AG10803 (cell line): Measurements from ENCODE around the gene PODXL.

Experiments
- DNase-seq: peaks from one replicate; pipeline ENCODE4 v3.0.0; 2010; ENCODE audit warnings: low read depth
- H3K4me3 ChIP-seq: 2 replicates; pipeline ENCODE4 v1.5.1; 2011; ENCODE audit warnings: mild to moderate bottlenecking, low read length, control low read depth
- CTCF ChIP-seq: conservative IDR thresholded peaks from 2 replicates; pipeline ENCODE4 v1.5.1; 2011; ENCODE audit warnings: mild to moderate bottlenecking, low read length, control low read depth, inconsistent platforms

PODXL gene

DNA sequence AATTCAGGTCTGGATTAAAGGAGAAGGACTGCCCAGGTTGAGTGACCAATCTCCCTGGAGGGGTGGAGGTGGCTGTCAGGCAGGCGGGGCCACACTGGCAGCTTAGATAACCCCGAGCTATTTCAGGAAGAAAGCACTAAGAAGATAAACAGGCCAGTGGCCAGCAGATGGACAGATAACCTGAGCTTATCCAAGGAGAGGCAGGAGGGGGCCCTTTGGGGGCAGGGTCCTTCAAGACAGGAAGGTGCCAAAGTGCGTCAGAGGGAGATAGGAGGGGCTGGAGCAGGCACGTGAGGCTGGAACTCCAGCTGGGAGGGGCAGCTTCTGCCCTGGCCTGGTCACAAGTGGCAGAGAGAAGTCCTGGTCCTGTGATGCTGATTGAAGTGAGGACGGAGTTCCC lies 29.8 kb upstream of the PODXL start:
- no peak for TF ChIP-seq CTCF
- no peak overlapping the region for H3K4me3 ChIP-seq
- no peak for DNase-seq

- no peak for TF ChIP-seq CTCF
- no peak for DNase-seq
- no peak overlapping the region for H3K4me3 ChIP-seq
Observed at GRCh38 chr7:131583430-131583829, 27.0 kb upstream of the PODXL start.

DNA sequence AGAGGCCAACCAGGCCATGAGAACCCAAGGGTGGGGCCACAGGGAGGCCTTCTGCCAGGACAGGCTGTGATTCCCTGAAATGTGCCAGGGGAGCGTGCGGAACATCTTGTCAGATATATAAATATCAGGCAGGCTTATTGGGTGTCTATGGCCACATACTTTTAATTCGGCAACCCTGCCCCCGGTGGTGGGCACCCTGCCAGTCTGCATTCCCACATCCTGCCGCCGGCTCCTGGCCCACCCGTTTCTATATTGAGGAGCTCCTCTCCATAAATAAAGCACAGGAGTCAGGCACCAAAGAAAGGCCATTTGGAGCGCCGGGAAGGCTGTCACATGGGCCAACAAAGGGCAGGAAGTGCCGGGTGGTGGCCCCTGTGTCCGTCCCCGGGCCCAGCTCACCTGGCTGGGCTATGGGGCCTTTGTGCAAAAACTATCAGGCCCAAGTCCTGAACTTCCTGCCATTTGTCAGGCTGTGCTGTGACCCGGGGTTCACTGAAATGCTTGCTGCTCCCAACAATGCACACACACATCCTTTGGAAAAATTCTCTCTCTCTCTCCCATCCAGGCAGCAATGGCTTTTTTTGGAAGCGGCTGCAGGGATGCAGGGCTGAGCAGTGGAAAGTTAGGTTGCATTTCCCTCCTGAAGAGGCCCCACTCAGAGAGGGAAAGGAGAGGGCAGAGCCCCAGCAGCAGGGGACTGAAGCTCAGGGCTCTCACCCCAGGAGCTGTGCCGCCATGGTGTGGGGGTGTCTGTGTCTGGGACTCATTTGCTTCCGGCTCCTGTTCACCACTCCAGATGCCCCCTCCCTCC lies 25.0 kb upstream of the PODXL start:
- no peak overlapping the region for H3K4me3 ChIP-seq
- TF ChIP-seq CTCF, result peak; percentile 13; the same call in 1 of the 2 replicates
- peak; percentile 22 for DNase-seq

DNA sequence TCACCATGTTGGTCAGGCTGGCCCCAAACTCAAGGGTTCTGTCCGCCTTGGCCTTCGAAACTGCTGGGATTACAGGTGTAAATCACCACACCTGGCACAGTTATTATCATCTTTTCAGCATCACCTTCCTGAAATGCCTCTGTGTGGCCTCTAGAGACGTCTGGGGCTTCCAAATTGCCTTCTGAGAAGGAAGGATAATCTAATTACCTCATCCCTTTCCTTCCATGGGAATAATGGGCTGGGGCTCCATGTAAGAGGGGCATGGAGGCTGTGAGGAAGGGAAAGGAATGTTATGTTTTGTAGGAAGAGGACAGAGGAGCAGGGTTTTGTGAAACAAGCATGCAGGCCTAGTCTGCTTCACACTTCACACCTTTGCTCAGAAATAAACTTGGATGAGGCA lies 22.2 kb upstream of the PODXL start:
- TF ChIP-seq CTCF, result no peak
- DNase-seq, result no peak
- H3K4me3 ChIP-seq, result no peak overlapping the region

- H3K4me3 ChIP-seq, result no peak overlapping the region
- DNase-seq, result peak; percentile 72
- no peak for TF ChIP-seq CTCF
Observed at GRCh38 chr7:131574741-131575140, 18.3 kb upstream of the PODXL start.

DNA sequence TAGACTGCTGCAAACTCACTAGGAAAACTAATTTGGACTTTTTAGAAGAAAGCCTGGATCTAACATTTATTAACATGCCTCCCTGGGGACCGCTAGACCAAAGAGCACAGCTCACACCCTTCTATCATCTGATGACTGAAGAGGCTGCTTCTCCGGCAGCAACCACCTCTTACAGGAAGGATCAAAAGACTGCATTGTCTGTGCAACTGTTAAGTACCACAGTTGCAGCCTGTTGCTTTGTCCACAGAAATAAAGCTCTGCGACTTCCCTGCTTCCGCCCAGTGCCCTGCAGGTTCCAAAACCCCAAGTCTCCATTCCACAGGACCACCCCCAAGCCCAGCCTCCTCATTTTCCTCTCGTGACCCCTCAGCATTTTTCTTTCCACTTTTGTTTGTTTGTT lies 14.0 kb upstream of the PODXL start:
- no peak for TF ChIP-seq CTCF
- no peak for DNase-seq
- H3K4me3 ChIP-seq, result no peak overlapping the region

DNA sequence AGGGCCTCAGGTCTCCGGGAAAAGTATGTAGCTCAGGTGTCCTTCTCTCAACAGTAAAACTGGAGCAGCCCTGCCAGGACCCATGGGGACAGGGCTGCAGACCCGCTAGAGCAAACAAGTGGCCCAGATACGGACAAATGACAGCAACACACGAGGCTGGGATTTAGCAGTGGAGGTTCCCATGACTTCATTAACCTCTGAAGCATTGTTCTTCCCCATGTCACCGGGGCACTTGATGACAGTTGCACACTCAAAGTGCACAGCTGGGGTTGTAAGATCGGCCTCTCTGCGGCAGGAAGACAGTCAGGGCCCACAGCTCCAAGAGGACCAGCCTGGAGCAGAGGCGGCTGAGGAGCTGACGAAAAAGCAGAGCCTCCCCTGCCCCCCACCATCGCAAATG lies 12.5 kb upstream of the PODXL start:
- H3K4me3 ChIP-seq, result no peak overlapping the region
- DNase-seq, result no peak
- TF ChIP-seq CTCF, result no peak
